ENCODE measurements around the gene TTC34. TPM values are rescaled to one million over a fixed set of nuclear protein-coding genes. Genes with fewer than 3 reads are reported as not detected.

Gene TTC34
- total RNA-seq, 1 donor from 2014 or later = 1.8 TPM

DNA sequence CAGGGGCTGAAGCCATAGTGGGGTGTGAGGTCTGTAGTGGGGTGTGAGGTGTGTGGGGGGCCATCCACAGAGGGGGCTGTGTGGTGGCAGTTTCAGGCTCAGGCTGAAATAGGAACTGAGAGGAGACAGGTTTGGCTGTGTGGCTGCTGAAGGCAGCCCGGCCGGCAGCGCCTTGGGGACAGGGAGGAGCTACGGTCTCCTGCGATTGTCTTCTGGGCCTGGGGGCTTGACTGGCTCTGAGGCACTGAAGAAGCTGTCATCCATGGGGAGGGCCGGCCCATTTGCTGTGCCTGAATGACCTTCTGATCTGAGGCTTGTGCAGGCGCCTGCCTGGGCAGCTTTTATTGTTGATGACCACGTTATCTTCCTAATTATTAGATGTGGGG is 10.0 kb upstream of the TTC34 start:
- H3K36me3 Mint-ChIP-seq (ENCODE audit: low read depth) = no peaks in the 10 kb centered on the region

DNA sequence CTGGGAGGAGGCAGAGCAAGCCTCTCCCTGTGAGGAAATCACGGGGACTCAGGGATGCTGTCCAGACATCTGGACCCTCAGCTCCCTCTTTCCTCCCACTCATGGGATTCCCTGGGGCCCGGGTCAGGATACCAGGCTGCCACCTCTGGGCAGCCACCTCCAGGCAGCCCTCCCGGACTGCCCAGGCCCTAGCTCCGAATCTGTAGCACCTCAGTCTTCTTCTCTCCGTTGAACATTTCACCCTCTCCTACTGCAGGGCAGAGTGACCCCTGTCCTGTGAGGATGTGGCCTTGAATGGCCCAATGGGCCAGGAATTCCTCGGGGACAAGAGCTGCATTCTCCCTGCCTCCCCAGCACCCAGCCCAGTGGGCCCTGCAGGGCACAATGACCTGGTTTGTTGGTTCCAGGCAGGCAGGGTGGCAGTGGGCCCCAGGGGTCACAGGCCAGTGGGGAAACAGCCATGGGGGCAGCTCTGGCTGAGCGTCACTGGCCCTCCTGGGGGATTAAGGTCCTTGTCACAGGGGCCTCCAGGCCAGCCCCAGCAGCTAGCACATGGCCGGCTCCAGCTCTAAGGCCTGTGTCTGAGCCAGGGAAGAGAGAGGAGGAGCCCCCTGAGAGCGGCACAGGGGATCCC is 9.5 kb upstream of the TTC34 start:
- Mint-ChIP-seq H3K27me3 (no peaks in the 10 kb centered on the region), H3K4me1 (no peaks in the 10 kb centered on the region), H3K4me3 (no peak overlapping the region), H3K9me3 (no peaks in the 10 kb centered on the region), H3K36me3 (ENCODE audit: low read depth) (no peaks in the 10 kb centered on the region), H3K27ac (no peak overlapping the region)
- intact Hi-C loops (cut with micrococcal nuclease) = no loop called here
- no peak for DNase-seq

More for the DNA sequence above, 10.0 kb upstream of the TTC34 start:
- Mint-ChIP-seq H3K4me1 (no peaks in the 10 kb centered on the region), H3K27ac (no peak overlapping the region), H3K9me3 (no peaks in the 10 kb centered on the region), H3K27me3 (no peaks in the 10 kb centered on the region), H3K4me3 (no peak overlapping the region)
- no peak for DNase-seq
- intact Hi-C loops (cut with micrococcal nuclease) = no loop called here

DNA sequence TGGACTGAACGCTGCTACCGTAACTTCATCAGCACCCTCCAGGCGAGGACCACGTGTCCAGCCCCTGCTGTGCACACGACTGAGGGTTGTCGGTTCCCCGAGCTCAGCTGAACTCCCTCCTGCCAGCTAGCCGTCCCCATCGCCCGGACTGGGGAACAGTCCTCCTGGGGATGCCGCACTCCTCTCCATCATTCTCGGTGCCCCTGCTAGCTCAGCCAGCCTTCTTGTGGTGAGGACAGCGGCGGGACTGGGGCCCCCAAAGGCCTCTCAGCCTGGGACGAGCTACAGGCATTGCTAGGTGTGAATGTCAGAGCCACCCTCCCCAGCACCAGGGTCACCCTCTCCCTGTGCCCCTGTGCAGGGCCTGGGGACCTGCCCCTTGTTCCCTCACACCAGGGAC is 8.8 kb upstream of the TTC34 start:
- intact Hi-C loops (cut with micrococcal nuclease) = no loop called here
- Mint-ChIP-seq H3K27ac (no peak overlapping the region), H3K9me3 (no peaks in the 10 kb centered on the region), H3K36me3 (ENCODE audit: low read depth) (no peaks in the 10 kb centered on the region), H3K4me3 (no peak overlapping the region), H3K4me1 (no peaks in the 10 kb centered on the region), H3K27me3 (no peaks in the 10 kb centered on the region)
- DNase-seq = no peak

DNA sequence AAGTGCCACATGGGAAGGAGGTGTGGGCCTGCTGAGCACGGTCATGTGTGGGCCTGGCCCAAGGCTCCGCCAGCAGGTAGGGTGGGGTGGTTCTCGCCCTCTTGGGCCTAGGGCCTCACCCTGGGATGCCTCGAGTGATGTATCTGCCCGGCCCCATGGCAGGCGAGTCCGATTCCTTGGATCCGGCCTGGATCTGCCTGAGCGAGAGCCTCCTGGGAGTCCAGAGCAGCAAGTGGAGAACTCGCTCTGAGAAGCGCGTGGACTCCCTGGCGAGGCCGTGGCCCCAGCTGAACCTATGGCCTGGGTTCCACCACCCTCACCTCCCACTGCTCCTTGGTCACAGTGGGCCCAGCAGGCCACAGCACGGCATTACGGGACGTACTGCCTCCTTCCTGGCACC is 8.2 kb upstream of the TTC34 start:
- Mint-ChIP-seq H3K9me3 (no peaks in the 10 kb centered on the region), H3K4me1 (no peaks in the 10 kb centered on the region), H3K4me3 (no peak overlapping the region), H3K27ac (no peak overlapping the region), H3K36me3 (ENCODE audit: low read depth) (no peaks in the 10 kb centered on the region), H3K27me3 (no peaks in the 10 kb centered on the region)
- DNase-seq = no peak
- intact Hi-C loops (cut with micrococcal nuclease) = no loop called here

DNA sequence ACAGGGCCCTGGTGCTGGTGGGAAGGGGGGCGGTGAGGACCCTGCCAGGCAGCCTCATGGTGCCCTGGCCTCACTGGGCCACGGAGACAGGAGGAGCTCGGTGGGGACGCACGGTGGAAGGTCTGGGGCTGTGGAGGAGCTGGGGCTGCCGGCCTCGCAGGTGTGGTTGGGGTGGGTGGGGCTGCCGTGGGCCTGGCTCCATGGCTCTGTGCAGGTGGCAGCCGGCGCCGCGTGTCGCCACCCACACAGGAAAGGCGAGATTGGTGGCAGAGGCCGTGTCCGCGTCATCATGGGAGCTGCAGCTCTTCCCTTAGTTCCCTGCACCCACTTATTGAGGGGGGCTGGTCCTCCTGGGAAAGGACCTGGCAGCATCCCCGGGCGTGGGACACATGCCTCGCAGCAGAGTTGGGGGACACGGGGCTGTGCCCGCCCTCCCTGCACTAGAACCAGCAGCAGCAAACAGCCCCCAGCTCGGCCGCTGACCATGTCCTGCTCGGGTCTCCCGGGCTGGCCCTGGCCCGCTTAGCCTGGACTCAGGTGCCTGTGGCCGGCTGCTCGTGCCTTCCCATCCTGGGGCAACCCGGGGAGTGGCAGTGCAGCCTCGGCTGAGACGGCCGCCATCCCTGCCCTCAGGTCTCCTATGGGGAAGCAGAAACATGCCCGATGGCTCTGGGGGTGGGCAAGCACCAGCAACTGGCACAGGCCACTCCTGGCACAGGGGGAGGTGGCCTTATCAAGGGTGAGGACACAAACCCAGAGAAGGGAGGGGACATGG is 7.5 kb upstream of the TTC34 start:
- Mint-ChIP-seq H3K27me3 (no peaks in the 10 kb centered on the region), H3K9me3 (no peaks in the 10 kb centered on the region), H3K36me3 (ENCODE audit: low read depth) (no peaks in the 10 kb centered on the region), H3K4me1 (no peaks in the 10 kb centered on the region), H3K27ac (no peak overlapping the region), H3K4me3 (no peak overlapping the region)
- intact Hi-C loops (cut with micrococcal nuclease) = no loop called here
- no peak for DNase-seq

DNA sequence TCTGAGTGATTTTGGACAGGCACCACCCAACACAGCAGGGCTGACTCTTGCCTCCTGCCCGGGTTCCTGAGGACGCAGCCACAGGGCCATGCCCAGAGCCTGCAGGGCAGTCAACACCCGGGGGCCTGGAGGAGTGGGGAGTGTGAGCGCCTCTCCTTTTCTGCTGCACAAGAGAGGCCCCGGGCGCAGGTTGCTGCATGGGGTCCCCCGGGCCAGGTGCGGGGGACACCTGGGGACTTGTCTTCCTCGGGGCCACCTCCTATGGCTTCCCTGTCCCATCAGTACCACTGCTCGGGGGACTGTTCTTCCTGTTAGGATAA is 6.9 kb upstream of the TTC34 start:
- Mint-ChIP-seq H3K4me3 (no peak overlapping the region), H3K27me3 (no peaks in the 10 kb centered on the region), H3K4me1 (no peaks in the 10 kb centered on the region), H3K27ac (no peak overlapping the region), H3K9me3 (no peaks in the 10 kb centered on the region), H3K36me3 (ENCODE audit: low read depth) (no peaks in the 10 kb centered on the region)
- DNase-seq = no peak
- intact Hi-C loops (cut with micrococcal nuclease) = no loop called here

DNA sequence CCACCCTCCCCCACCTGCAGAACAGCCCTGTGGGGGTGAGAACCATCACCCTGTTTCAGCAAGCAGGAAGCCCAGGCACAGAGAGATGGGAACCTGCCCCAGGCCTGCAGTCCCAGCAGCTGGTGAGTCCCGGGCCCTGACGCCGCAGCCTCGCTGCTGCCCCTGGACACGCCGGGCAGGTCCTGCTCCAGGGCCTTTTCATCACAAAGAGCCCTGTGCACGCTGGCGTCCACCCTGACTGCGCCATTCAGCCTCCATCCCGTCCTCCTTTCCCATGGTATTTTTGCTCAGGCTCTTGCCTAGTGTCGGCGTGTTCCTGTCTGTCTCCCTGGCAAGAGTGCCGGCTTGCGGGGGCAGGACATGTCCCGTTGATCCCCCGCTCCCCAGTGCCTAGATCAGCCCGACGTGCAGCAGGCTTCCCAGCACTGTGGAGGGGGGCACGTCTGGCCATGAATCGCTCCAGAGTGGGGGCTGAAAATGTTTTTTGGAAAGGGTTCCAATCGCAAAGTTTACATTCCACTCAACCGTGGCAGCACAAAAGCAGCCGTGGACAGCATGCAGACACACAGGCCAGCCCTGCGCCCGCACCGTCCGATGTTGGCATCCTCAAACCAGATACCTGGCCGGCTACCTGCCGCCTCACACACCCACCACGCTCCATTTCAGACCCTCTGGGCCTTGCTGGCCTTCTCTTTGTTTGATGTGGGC is 6.3 kb upstream of the TTC34 start:
- intact Hi-C loops (cut with micrococcal nuclease) = no loop called here
- Mint-ChIP-seq H3K4me3 (no peak overlapping the region), H3K27ac (no peak overlapping the region), H3K4me1 (no peaks in the 10 kb centered on the region), H3K27me3 (no peaks in the 10 kb centered on the region), H3K9me3 (no peaks in the 10 kb centered on the region), H3K36me3 (ENCODE audit: low read depth) (no peaks in the 10 kb centered on the region)
- DNase-seq = no peak

DNA sequence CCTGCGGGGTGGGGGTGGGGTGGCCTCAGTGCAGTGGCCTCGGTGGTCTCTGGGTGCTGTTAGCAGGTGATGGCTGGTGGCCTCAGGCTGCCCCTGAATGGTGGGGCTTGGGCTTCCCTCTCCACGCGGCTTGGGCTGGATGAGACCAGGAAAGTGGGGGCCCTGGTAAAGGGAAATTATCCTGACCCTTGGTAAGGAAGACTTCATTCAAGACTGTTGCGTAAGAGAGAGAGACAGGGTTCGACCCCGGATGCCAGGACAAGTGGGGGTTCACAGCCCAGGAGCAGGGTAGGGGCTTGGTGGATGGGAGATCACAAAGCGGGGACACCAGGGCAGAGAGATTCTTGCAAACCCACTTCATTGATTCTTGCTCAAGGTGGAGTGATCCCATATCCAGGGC is 5.5 kb upstream of the TTC34 start:
- H3K4me3 Mint-ChIP-seq = no peak overlapping the region
- DNase-seq = no peak
- H3K9me3 Mint-ChIP-seq = no peaks in the 10 kb centered on the region
- H3K27ac Mint-ChIP-seq = no peak overlapping the region
- no peaks in the 10 kb centered on the region for H3K27me3 Mint-ChIP-seq
- intact Hi-C loops (cut with micrococcal nuclease) = no loop called here
- no peaks in the 10 kb centered on the region for H3K36me3 Mint-ChIP-seq (ENCODE audit: low read depth)
- no peaks in the 10 kb centered on the region for H3K4me1 Mint-ChIP-seq

DNA sequence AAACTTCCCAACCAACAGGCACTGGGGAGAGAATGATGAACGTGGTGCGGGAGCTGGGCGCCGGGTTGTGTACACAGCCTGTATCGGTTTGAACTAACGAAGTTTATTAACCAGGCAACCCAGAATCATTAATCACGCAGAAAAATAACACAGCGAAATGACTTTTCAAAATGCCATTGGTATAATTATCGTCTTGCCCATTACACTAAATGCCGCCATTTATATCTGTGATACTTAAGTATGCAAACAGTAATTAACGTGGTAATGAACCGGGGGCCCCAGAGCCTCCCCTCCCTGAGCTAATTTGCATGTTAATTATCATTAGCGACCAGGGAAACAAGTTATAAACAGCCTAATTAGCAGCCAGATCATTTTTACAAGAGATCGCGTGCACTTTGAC is 5.1 kb upstream of the TTC34 start:
- Mint-ChIP-seq H3K4me3 (no peak overlapping the region), H3K9me3 (no peaks in the 10 kb centered on the region), H3K27me3 (no peaks in the 10 kb centered on the region), H3K36me3 (ENCODE audit: low read depth) (no peaks in the 10 kb centered on the region), H3K4me1 (no peaks in the 10 kb centered on the region), H3K27ac (no peak overlapping the region)
- intact Hi-C loops (cut with micrococcal nuclease) = no loop called here
- DNase-seq = no peak

DNA sequence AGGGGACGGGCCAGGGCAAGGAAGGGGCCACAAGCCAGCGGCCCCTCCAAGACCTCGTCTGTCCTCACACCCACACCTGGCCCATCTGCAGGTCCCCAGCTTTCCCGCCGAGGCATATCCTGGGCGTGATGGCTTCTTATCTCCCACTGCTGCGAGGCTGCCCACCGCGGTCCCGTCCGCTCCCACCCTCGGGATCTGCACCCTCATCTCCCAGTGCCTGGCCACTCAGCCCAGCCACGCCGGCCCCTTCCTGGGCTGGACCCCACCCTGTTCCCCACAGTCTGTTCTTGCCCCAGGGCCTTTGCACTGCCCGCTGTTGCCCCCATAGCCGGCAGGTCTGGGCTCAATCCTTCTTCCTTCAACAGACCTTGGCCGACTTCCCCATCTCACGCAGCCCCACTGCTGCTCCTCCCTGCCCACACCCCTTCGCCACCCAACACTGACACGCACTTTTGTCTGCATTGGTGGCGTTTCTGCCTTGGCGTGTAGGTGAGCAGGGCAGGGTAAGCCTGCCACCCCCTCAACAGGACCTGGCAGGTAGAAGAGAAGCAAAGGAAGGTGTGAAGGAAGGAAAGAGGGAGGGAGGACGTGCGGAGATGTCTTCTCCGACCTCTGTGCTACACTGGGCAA is 4.4 kb upstream of the TTC34 start:
- Mint-ChIP-seq H3K9me3 (no peaks in the 10 kb centered on the region), H3K27ac (no peak overlapping the region), H3K4me3 (no peak overlapping the region), H3K36me3 (ENCODE audit: low read depth) (no peaks in the 10 kb centered on the region), H3K27me3 (no peaks in the 10 kb centered on the region), H3K4me1 (no peaks in the 10 kb centered on the region)
- intact Hi-C loops (cut with micrococcal nuclease) = no loop called here
- no peak for DNase-seq

DNA sequence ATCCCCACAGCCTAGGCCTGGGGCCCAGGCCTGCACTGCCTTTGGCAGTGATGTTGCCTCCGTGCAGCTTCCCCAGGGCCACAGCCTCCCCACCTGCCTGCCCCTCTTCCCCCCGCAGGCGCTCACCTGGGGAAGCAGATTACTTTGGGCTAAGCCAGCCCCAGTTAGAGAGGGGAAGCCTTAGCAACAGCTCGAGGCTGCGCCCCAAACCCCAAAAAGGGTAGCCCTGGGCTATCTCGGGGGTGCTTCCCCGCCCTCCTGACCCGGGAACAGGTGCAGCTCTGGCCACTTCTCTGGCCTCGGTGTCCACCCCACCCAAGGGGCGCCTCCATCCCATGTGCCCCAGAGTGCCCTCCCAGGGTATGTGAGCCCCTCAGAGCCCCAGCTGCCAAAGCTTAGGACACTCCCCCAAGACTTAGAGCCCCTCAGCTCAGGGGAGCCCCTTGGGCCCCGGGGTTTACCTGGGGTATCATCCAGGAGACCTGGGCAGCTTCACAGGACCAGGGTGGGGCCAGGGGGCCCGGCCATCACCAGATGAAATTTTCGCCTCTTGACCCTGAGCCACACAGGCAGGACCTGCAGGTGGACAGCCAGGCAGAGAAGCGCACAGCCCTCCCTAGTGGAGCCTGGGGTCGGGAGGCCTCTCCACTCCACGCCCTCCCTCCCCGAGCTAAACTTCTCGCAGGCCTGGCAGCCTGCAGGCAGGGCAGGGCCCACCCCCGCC is 3.3 kb upstream of the TTC34 start:
- Mint-ChIP-seq H3K27me3 (no peaks in the 10 kb centered on the region), H3K9me3 (no peaks in the 10 kb centered on the region), H3K4me3 (no peak overlapping the region), H3K4me1 (no peaks in the 10 kb centered on the region), H3K36me3 (ENCODE audit: low read depth) (no peaks in the 10 kb centered on the region), H3K27ac (no peak overlapping the region)
- no peak for DNase-seq
- intact Hi-C loops (cut with micrococcal nuclease) = no loop called here

DNA sequence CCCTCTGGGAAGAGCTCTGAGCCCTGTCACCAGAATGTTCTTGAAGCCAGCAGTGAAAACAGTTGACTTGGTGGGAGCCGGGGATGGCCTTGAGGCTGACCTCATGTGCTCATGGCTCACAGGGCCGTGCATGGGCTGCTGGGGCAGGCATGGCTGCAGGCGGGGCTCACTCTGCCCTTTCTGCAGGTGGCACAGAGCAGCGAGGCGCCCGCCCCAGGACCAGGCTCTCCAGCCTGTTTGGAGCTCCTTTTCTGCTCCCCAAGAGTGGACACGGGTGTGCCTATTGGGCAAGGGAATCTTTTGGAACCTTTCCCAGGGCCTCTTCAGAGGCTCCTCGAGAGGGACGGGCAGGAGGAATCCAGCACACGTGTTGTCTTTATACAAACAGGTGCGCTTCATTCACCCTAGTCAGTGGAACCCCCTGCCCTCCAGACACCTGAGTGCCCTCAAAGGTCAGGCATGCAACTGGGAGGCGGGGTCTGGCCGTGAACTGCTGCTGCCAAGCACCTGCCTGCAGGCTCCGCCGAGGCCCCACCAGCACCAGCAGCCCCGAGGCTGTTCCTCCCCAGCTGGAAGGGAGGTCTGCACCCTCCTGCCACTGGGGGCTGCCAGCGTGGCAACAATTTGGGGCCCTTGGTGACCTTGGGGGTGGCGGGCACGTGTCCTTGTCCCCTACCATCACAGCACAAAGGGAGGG is 2.6 kb upstream of the TTC34 start:
- no peaks in the 10 kb centered on the region for H3K4me1 Mint-ChIP-seq
- no peak overlapping the region for H3K4me3 Mint-ChIP-seq
- H3K27ac Mint-ChIP-seq = no peak overlapping the region
- intact Hi-C loops (cut with micrococcal nuclease) = no loop called here
- DNase-seq = no peak
- no peaks in the 10 kb centered on the region for H3K9me3 Mint-ChIP-seq
- H3K36me3 Mint-ChIP-seq (ENCODE audit: low read depth) = no peaks in the 10 kb centered on the region
- H3K27me3 Mint-ChIP-seq = no peaks in the 10 kb centered on the region

DNA sequence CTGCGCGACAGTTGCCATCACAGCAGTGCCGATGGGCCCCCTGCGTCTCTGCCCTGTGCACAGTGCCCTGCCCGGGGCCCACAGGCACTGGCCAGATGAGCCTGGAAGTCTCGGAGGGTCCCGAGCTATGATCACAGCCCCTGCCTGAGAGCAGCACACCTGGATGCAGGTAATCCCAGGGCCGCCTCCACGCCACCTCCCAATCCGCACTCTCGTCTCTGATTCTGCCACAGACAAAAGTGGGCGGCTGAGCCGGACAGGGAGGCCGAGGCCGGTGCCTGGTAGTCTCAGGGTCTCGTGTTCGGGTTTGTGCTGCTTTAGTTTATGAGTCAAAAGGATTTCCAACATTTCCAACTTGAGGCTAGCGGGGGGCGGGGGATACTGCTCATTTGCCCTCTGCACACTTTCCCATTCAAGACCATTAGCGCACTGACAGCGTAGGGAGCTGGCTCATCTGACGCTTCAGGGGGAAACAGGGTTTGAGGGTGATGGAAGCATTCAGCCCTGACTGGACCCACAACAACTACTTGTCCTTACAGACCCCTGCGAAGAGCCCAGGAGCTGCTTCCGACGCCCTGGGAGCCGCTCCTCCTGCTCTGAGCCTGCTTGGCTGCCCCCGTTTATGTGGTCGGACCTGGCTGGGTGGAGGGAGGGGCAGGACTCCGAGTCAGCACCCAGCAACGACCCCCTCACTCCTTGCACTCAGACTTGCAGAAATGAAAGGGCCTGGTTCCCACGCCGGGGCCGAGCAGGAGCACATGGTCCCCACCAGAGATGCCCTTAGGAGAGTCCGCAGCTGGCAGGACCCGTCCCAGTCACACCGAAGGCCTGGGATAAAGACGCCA is 1.8 kb upstream of the TTC34 start:
- H3K27me3 Mint-ChIP-seq = no peaks in the 10 kb centered on the region
- H3K27ac Mint-ChIP-seq = no peak overlapping the region
- H3K4me3 Mint-ChIP-seq = no peak overlapping the region
- intact Hi-C loops (cut with micrococcal nuclease) = no loop called here
- no peaks in the 10 kb centered on the region for H3K4me1 Mint-ChIP-seq
- H3K9me3 Mint-ChIP-seq = no peaks in the 10 kb centered on the region
- no peak for DNase-seq
- no peaks in the 10 kb centered on the region for H3K36me3 Mint-ChIP-seq (ENCODE audit: low read depth)

Measured in activated CD4-positive, alpha-beta T cell treated with anti-CD3 and anti-CD28 coated beads, Interleukin-2, amount 10 ng/mL, durations not matched to agents 24 days and 14 days (primary cell).